HepG2 (cell line): ENCODE data around the gene RERE. TPM values are rescaled to one million over a fixed set of nuclear protein-coding genes. Genes with fewer than 3 reads are reported as not detected.

ENCODE experiments used
- E2F2 ChIP-seq: sonication (generic); formaldehyde crosslinking; IDR thresholded peaks from 2 replicates; pipeline ENCODE4 v1.4.0; 2020; ENCODE audit warnings: missing genetic modification reagents, borderline replicate concordance
- FOSL1 ChIP-seq: sonication (generic); formaldehyde crosslinking; IDR thresholded peaks from 2 replicates; pipeline ENCODE4 v1.9.0; 2021; ENCODE audit warnings: missing genetic modification reagents, borderline replicate concordance
- FOSL2 ChIP-seq: sonication (generic); formaldehyde crosslinking; IDR thresholded peaks from 2 replicates; pipeline ENCODE4 v1.4.0; 2020; ENCODE audit warnings: missing genetic modification reagents
- GABPB1 ChIP-seq: IDR thresholded peaks from 2 replicates; pipeline ENCODE4 v1.6.1; 2016; ENCODE audit warnings: mild to moderate bottlenecking, missing genetic modification reagents, moderate library complexity, missing compliant biosample characterization
- HNF4G ChIP-seq, 2 experiments: sonication (generic) in 1 of 2; formaldehyde crosslinking in 1 of 2; IDR thresholded peaks; 2 replicates each; pipeline versions ENCODE4 v1.4.0 to v1.6.1; 2011 to 2020; ENCODE audit warnings: borderline replicate concordance in 2 of 2, low read depth in 2 of 2, mild to moderate bottlenecking in 2 of 2, low read length in 1 of 2, missing genetic modification reagents in 1 of 2, moderate library complexity in 1 of 2
- KAT8 ChIP-seq: IDR thresholded peaks from 2 replicates; pipeline ENCODE4 v1.6.1; 2016; ENCODE audit warnings: missing genetic modification reagents, missing compliant biosample characterization
- MAZ ChIP-seq, 2 experiments: sonication (generic) in 1 of 2; formaldehyde crosslinking in 1 of 2; IDR thresholded peaks; 2 replicates each; pipeline versions ENCODE4 v1.5.0 to v1.6.1; 2012 to 2020; ENCODE audit warnings: low read depth in 2 of 2, mild to moderate bottlenecking in 2 of 2, borderline replicate concordance in 1 of 2, improper control_type of control experiment in 1 of 2, low read length in 1 of 2, missing genetic modification reagents in 1 of 2, moderate library complexity in 1 of 2
- MED1 ChIP-seq: sonication (generic); formaldehyde crosslinking; IDR thresholded peaks from 2 replicates; pipeline ENCODE4 v1.4.0; 2020; ENCODE audit warnings: missing genetic modification reagents
- NCOR1 ChIP-seq: fragments of 200-600 bp; sonication (generic); IDR thresholded peaks from 2 replicates; pipeline ENCODE4 v1.7.0; 2017; ENCODE audit warnings: antibody characterized with exemption, low read length, borderline replicate concordance
- POLR2AphosphoS2 ChIP-seq: IDR thresholded peaks from 2 replicates; pipeline ENCODE4 v1.6.1; 2011; ENCODE audit warnings: low read depth, low read length, improper control_type of control experiment
- PREB ChIP-seq: sonication (generic); formaldehyde crosslinking; IDR thresholded peaks from 2 replicates; pipeline ENCODE4 v1.4.0; 2020; ENCODE audit warnings: missing genetic modification reagents
- RCOR2 ChIP-seq: IDR thresholded peaks from 2 replicates; pipeline ENCODE4 v1.6.1; 2016; ENCODE audit warnings: missing biosample characterization, missing genetic modification reagents
- SAFB2 ChIP-seq: sonication (generic); formaldehyde crosslinking; IDR thresholded peaks from 2 replicates; pipeline ENCODE4 v1.5.1; 2020; ENCODE audit warnings: missing genetic modification reagents, low read depth, mild to moderate bottlenecking, borderline replicate concordance
- SALL2 ChIP-seq: sonication (generic); formaldehyde crosslinking; IDR thresholded peaks from 2 replicates; pipeline ENCODE4 v1.8.1; 2023; ENCODE audit warnings: mild to moderate bottlenecking, missing genetic modification reagents, inconsistent platforms
- SMC3 ChIP-seq: IDR thresholded peaks from 2 replicates; pipeline ENCODE4 v1.6.1; 2011; ENCODE audit warnings: low read length, improper control_type of control experiment
- TBP ChIP-seq: sonication (generic); formaldehyde crosslinking; IDR thresholded peaks from 2 replicates; pipeline ENCODE4 v1.5.0; 2020; ENCODE audit warnings: missing genetic modification reagents
- ZNF264 ChIP-seq: sonication (generic); formaldehyde crosslinking; IDR thresholded peaks from 2 replicates; pipeline ENCODE4 v1.4.0; 2020; ENCODE audit warnings: missing genetic modification reagents
- ZNF512 ChIP-seq: sonication (generic); formaldehyde crosslinking; IDR thresholded peaks from 2 replicates; pipeline ENCODE4 v1.4.0; 2020; ENCODE audit warnings: mild to moderate bottlenecking, missing genetic modification reagents
- polyA plus RNA-seq, 8 experiments: library from polyadenylated mRNA; depleted of rRNA in 3 of 8; stranded (reverse) in 7 of 8; unstranded in 1 of 8; fragments of >200 nt; fragmentation: Illumina TruSeq in 4 of 8; extraction: Trizol in 4 of 8; gene quantifications; 2 replicates each; pipeline versions ENCODE4 v1.2.1 to v1.2.3, GENCODE V29; 2011 to 2016; ENCODE audit warnings: low read depth in 4 of 8, missing spikeins in 1 of 8, mixed read lengths in 1 of 8; ENCODE audit not compliant: insufficient read depth in 1 of 8
- total RNA-seq, 5 experiments: library from RNA; depleted of rRNA; stranded (reverse); fragments of >200 nt; fragmentation: Illumina TruSeq; extraction: Trizol; gene quantifications; 2 replicates each; pipeline ENCODE4 v1.2.3, GENCODE V29; 2016; ENCODE audit warnings: low read depth in 1 of 5
- TF ChIP-seq, protein P1 (sequence below): sonication (generic); formaldehyde crosslinking; IDR thresholded peaks from 2 replicates; pipeline ENCODE4 v1.5.1; 2020; ENCODE audit warnings: missing genetic modification reagents, mild to moderate bottlenecking, borderline replicate concordance
- TF ChIP-seq, protein P2 (sequence below): sonication (generic); formaldehyde crosslinking; IDR thresholded peaks from 2 replicates; pipeline ENCODE4 v1.4.0; 2020; ENCODE audit warnings: missing genetic modification reagents, low read depth, mild to moderate bottlenecking, borderline replicate concordance

Gene RERE
- total and polyA plus RNA-seq, 2 of the 13 experiments (the other 11 are each of a cell fraction or from before 2014, with no cell fraction given) = 18.3 to 21.9 TPM

- no peak for TF ChIP-seq SMC3
- TF ChIP-seq TBP = no peak
- peak; percentile 97; the same call in 1 of the 2 replicates for TF ChIP-seq NCOR1
- peak; percentile 79 for TF ChIP-seq HNF4G (IDR thresholded peaks at IDR 0.05; ENCODE audit: borderline replicate concordance, low read depth, low read length)
- TF ChIP-seq HNF4G (CRISPR knock-in tag; IDR thresholded peaks at IDR 0.05; ENCODE audit: borderline replicate concordance, low read depth) = peak; percentile 41; the same call in 1 of the 2 replicates
- TF ChIP-seq MAZ (IDR thresholded peaks at IDR 0.05; ENCODE audit: borderline replicate concordance, low read depth, low read length) = no peak
- TF ChIP-seq MAZ (CRISPR knock-in tag; IDR thresholded peaks at IDR 0.05; ENCODE audit: low read depth) = no peak
- TF ChIP-seq FOSL1 (CRISPR knock-in tag) = peak; percentile 19; the same call in 1 of the 2 replicates
- TF ChIP-seq POLR2AphosphoS2 = no peak
- TF ChIP-seq ZNF512 (CRISPR knock-in tag) = no peak
- TF ChIP-seq SAFB2 (CRISPR knock-in tag) = no peak
- TF ChIP-seq, protein P1, sequence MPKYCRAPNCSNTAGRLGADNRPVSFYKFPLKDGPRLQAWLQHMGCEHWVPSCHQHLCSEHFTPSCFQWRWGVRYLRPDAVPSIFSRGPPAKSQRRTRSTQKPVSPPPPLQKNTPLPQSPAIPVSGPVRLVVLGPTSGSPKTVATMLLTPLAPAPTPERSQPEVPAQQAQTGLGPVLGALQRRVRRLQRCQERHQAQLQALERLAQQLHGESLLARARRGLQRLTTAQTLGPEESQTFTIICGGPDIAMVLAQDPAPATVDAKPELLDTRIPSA = no peak
- TF ChIP-seq, protein P2, sequence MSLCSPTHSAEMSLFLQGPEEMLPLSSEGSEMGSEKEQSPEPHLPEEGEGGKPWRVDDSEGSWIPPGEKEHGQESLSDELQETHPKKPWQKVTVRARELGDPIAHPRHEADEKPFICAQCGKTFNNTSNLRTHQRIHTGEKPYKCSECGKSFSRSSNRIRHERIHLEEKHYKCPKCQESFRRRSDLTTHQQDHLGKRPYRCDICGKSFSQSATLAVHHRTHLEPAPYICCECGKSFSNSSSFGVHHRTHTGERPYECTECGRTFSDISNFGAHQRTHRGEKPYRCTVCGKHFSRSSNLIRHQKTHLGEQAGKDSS = no peak
- TF ChIP-seq ZNF264 (CRISPR knock-in tag) = no peak
- TF ChIP-seq SALL2 (CRISPR knock-in tag) = no peak
- peak; percentile 88 for TF ChIP-seq FOSL2 (CRISPR knock-in tag)
- no peak for TF ChIP-seq E2F2 (CRISPR knock-in tag)
- TF ChIP-seq GABPB1 (CRISPR knock-in tag) = no peak
- TF ChIP-seq RCOR2 (CRISPR knock-in tag) = peak; percentile 82
- peak; percentile 81 for TF ChIP-seq MED1 (CRISPR knock-in tag)
- no peak for TF ChIP-seq KAT8 (CRISPR knock-in tag)
- no peak for TF ChIP-seq PREB
Observed at GRCh38 chr1:8563944-8564537, 253.4 kb downstream of the RERE start (continued).
